ENCODE data around the gene STAC3.
"Not testable (repeated sequence)": the region's sequence is repeated elsewhere in the genome, so short reads cannot be mapped to it uniquely, and the experiment has no call there.

The STAC3 gene

DNA sequence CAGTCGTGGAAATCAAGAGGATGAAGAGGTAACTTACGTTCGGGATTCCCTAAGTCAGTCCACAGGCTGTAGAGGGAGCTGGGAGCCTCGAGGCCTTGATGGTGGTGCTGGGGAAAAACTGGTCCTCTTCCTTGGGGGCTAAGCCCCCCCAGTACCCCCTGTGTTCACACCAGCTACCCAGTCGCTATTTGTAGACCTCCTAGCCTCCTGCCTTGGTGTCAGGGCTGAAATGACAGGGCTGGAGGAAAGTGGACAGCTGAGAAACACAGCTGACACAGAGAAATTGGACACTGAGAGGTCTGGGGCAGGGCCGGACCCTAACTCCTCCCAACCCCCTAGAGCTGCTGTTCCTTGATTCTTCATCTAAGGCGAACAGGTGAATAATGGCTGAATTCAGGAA, at the start of gene STAC3:
Gene STAC3 (minus strand): TSS at position 232 of the 400 bp plus-strand sequence. CDS start 1,551 bp downstream, outside the sequence.
- DNase-seq (ENCODE audit: low spot score), result no peak

DNA sequence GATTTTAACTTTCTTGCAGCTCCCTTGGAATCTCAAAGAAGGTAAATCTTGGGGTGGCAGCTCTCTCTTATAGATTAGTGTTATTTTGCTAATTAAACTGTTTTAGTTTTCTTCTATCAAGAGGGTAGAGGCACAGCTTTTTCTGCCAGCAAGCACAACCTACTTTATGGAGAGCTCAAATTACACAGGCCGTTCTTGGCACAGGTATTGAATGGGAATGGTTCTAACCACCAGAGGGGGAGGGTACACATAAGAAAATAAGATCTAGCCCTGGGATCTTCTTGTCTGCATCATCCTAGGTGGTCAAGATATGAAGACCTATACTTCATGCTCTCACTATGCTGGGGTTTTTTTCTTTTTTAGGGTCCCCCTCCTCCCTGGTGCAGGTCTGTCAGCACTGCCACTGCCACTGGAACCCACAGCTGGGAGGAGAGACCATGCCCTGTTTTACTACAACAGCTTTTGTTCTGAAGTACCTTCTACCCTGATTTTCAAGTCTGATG, 48.6 kb upstream of the STAC3 start:
- no peak for DNase-seq (ENCODE audit: low spot score)

DNA sequence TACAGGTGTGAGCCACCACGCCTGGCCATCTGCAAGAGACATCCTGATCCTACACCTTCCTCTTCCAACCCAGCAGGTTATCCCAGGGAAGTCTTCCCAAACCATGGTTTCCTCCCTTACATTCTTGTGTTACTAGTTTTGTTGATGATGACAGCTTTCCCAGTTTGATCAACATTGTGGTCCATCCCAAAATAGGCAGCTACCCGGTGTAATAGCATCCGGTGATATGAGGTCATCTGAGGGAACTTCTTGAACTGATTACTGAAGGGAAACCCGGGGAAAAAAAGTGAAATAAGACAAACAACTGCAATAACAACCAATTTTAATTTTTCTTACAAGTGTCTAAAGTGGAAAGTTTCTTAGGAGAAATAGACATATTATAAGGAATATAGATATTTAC, 45.3 kb upstream of the STAC3 start:
- no peak for DNase-seq (ENCODE audit: low spot score)

DNA sequence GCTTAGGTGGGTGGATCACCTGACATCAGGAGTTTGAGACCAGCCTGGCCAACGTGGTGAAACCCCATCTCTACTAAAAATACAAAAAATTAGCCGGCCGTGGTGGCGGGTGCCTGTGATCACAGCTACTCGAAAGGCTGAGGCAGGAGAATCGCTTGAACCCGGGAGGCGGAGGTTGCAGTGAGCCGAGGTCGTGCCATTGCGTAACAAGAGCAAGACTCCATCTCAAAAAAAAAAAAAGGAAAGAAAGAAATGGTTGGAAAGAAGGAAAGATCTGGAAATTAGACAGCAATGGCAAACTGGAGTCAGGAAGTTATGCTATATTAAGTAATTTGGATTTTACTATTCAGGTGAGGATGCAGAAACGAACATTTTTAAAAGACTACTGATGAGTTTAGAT, 31.1 kb upstream of the STAC3 start:
- DNase-seq (ENCODE audit: low spot score), result not testable (repeated sequence)

DNA sequence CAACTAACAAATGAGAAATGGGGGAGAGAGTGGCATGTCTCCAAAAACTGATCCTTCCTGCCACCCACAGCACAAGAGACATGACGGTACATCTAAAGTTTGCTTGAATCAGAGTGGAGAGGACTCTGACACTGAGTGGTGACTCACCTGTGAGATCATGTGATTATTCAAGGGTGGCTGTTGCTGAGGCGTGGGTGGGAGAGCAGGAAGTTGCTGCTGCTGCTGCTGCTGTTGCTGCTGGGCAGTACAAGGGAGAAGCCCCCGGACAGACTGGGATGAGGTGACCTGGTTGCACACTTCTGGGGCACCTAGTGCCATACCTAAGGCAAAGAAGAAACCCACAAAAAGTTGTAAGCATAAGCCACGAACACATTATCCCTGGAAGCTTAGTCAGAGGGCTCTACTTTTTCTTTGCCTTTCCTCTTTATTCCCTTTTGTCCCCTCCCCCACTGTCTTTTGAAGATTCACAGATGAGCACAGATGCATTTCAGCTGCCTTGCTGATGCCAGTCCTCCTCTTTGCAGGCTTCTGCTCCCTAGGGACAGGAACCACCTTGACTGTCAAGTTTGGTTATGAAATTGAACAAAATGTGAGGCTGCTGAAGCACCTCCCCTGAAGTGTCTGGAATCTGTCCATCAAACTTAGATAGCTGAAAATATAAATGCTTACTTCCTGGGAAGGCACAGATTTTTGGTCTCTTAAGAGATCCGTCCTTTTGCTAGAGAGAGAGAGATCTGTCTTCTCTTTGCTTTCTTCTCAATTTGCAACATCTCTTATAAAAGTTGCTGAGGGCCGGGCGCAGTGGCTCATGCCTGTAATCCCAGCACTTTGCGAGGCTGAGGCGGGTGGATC, 29.4 kb upstream of the STAC3 start:
- DNase-seq (ENCODE audit: low spot score), result peak; percentile 78

DNA sequence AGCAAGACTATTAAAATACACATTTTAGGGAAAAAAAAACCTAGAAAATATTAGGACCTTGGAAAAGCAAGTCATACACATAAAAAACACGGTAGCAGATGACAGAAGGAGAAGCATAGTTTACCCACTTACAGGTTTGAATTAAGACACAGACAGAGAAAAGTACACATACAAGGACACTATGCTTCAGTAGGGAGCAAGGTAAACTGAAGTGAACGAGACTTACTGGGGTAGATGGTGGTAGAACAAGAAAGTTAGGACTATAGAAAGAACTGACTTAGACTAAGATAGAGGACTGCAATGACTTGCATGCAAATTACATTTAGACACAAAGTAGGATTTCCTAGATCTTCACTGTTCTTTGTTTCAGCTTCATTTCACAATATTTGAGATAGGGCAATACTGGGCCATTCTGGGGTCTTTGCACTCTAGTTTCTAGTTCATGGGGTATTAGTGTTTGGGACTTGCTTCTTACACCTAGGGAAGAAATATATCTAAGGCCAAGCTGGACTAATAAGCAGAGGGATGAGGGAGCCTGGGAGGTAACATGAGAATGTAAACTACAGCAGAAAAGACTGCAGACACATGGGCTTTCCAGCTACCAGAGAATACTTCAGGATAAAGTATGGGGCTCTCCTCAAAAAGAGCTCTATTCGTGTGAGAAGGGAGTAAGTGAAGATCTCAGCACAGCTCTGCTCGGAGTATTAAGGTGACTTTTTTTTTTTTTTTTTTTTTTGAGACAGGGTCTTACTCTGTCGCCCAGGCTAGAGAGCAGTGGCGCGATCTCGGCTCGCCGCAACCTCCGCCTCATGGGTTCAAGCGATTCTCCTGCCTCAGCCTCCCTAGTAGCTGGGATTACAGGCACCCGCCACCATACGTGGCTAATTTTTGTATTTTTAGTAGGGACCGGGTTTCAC, 27.7 kb upstream of the STAC3 start:
- DNase-seq (ENCODE audit: low spot score), result no peak

DNA sequence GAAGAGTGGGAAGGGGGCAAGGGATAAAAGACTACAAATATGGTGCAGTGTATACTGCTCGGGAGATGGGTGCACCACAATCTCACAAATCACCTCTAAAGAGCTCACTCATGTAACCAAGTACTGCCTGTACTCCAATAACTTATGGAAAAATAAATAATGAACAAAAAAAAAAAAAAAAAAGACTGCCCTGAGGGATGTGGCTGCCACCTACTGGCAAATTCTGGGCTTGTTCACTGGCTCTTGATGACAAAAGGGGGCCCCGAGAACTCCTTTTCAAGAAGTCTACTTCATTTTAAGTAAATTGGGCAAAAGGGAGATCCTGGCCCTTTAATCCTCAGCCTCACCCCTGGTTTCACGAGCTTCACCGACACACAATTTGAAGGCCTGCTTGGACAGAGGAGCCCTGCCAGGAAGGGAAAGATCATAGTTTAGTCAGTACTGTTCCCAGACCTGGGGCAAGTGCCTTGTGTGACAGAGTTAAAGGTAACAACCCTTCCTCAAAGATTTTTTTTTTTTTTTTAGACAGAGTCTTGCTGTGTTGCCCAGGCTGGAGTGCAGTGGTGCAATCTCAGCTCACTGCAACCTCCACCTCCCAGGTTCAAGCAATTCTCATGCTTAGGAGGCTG, 26.1 kb upstream of the STAC3 start:
- no peak for DNase-seq (ENCODE audit: low spot score)

DNA sequence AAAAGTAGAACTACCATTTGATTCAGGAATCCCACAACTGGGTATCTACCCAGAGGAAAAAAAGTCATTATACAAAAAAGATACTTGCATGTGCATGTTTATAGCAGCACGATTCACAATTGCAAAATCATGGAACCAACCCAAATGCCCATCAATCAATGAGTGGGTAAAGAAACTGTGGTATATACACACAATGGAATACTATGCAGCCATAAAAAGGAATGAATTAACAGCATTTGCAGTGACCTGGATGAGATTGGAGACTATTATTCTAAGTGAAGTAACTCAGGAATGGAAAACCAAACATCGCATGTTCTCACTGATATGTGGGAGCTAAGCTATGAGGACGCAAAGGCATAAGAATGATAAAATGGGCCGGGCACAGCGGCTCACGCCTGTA, 25.2 kb upstream of the STAC3 start:
- not testable (repeated sequence) for DNase-seq (ENCODE audit: low spot score)

DNA sequence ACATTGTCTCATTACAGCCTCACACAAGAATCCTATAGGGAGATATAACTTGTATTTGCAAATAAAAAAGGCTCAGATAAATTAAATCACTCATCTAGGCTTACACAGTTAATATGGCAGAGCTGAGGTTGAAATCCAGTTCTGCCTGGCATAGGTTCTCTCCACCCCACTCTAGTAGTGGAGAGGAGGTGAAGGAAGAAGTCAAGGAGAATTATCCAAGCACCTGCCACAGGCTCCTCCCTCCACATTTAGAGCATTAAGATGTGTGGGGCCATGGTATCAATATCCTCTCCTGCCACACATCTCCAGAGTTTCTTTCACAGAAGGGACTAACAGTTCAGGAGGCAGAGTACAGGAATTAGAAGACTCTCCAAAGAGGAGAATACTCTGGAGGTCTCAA, 22.5 kb upstream of the STAC3 start:
- DNase-seq (ENCODE audit: low spot score), result no peak

DNA sequence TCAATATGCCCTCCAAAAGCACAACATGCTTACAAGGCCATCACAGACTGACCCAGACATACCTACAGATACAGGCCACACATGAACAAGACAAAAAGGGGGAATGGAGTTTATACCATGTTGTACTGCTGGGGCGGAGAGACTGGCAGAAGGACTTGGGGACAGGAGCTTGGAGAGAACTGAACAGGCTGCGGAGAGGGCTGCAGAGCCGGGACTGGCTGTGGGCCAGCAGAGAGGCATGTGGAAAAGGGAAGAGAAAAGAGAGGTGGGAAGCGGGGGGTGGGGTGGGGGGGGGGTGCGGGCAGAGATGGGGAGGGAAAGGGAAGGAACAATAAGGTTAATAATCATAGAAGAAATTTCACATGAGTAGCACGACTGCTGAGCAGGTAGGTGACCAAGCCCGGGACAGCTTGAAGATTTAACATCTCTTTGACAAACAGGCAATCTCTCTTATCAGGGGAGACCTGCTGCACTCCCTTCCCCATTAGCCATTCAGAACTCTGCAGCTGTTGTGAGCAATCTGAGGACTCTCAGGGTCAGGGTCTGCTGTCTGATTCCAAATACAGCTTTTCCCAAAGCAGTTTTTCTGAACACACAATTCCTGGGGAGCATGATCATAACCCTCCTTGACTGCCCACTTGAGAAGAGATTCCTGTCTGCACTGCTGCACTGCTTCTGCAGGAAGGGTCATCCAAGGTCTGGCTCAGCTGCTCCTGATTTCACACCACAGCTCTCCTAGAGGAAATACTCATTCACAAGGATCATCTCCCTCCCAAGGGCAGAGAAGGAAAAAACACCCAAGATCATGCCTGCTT, 21.6 kb upstream of the STAC3 start:
- DNase-seq (ENCODE audit: low spot score), result no peak

DNA sequence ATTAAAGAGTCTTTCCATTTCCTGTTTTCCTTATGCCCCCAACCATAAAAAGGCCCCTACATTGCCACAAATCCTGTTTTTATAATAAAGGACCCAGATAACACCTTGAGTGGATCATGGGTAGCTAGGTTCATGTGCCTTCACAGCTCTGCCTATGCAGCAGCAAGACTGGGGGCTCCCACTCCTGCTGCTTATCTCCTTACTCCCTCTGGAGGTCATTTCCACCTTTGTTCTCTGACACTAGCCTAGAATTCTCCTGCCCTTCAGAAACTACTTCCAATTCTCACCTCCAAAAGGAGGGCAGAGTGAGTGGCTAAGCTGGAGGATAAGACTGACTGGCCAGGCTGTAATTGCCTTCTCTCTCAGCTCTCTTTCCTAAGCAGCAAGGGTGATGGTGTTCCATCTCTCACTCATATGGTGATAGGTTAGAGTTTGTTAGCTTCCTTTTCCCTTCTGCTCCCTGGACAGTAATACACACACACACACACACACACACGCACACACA, 20.0 kb upstream of the STAC3 start:
- DNase-seq (ENCODE audit: low spot score), result no peak

DNA sequence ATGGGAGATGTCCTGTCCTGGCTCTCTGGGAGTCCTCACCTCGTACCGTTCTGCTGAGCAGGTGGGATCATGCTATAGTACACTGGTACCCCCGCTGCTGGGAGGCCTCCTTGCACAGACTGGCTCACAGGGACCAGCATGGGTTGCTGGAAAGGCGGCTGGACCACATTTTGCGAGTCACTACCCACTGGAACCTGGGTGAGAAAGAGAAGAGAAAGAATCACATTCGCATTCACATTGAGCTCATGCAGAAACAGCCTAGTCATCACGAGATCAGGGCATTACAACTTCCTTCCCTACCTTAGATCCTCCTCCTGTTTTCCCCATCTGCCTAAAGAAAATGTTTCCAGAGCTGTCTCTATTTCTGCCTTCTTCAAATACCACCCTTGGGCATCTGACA, 17.3 kb upstream of the STAC3 start:
- no peak for DNase-seq (ENCODE audit: low spot score)

DNA sequence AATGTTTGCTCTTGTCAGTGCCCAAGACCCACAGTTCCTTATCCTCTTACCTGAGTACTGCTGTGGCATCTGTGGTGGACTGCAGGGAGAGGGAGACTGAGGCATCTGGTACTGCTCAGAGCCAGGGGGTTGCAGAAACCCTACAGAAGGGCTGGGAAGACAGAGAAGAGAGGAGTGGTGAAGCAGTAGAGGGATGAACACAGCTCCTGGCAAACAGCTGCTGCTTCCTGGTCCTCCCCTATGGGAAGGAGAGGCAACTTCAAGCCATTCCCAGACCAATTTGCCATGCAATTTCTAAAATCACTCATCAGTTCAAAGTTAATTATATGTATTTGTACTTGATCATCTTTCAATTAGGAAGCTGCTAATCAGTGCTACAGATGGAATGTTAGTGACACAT, 15.7 kb upstream of the STAC3 start:
- no peak for DNase-seq (ENCODE audit: low spot score)

DNA sequence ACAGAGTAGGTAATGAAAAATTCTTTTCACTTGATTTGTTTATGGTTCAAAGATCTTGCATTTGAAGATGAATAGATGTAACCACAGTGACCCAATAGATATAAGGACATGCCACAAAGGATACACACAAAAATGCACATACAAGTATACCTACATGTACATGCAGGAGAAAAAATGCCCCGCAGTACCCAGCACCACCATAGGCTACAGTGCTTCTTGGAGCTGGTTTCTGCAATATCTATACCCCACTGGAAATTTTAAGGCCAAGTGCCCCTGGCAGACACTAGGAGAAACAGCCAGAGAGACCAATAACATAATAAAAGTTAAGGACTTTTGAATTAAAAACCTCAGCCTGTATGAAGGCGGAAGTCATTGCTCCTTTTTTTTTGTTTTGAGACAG, 12.1 kb upstream of the STAC3 start:
- no peak for DNase-seq (ENCODE audit: low spot score)

DNA sequence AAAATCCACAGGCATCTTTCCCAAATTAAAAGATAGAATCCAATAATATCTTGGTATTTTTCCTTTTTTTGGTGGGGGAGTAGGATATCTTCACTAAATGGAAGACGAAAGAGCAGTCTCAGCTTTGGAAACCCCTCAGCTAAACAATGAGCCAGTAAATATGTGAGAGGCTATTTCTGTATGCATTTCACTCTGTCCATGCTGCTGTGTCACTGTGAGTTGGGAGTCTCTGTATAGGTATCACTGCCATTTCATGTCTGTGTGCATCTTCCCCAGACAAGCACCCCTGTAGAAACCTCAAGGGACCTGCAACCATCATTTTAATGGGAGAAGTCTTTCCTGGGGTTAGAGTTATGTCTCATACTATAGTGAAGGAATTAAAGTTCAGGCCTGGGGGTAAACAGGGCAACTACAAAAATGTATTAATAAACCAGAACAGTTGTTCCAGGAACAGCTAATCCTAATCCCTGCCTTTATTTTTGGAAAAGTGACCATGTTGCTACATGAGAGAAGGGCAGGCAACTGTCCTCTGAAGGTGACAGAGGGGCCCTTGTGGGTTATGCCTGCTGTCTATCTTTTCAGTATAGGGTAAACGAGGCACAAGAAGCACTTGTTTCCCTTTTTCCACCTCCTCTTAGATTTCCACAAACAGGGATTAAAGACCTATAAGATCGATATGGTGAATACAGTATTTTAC, 11.3 kb upstream of the STAC3 start:
- no peak for DNase-seq (ENCODE audit: low spot score)

DNA sequence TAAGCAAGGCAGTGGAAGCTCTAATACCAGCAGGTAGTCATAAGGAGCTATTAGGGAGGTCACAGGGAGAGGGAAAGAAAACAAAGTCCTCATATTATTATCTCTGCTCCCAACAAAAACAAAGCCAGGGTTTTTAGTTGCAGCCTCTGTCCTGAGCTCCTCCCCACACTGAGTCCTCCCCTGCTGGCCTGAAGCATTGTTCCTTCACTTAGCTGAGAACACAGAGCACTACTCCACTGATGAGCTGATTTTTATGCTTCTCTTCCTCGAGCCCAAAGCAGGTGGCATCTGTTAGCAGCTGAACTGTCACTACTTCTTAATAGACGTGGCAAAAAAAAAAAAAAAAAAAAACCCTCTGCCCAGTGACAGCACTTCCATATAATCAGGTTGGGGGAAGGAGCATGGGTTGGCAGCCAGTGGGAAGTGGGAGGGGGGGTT, 10.5 kb upstream of the STAC3 start:
- no peak for DNase-seq (ENCODE audit: low spot score)

DNA sequence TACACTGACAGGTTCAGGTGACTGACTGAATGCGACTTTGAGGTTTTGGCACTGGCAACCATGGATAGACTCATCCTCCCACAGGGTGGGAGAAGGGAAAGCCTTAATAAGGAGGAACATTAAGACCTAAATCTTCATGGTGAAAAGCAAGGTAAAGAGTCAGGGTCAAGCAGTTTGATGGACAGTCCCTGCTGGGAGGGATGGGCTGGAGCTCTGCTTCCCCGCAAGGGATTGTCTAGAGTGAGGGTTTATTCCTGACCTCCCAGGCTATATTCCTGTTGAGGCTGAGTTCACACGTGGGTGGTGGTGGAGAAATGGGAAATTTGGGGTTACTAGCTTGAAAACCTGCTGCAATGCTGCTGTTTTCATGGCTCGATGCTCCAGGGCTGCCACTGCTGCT, 9.4 kb upstream of the STAC3 start:
- no peak for DNase-seq (ENCODE audit: low spot score)

DNA sequence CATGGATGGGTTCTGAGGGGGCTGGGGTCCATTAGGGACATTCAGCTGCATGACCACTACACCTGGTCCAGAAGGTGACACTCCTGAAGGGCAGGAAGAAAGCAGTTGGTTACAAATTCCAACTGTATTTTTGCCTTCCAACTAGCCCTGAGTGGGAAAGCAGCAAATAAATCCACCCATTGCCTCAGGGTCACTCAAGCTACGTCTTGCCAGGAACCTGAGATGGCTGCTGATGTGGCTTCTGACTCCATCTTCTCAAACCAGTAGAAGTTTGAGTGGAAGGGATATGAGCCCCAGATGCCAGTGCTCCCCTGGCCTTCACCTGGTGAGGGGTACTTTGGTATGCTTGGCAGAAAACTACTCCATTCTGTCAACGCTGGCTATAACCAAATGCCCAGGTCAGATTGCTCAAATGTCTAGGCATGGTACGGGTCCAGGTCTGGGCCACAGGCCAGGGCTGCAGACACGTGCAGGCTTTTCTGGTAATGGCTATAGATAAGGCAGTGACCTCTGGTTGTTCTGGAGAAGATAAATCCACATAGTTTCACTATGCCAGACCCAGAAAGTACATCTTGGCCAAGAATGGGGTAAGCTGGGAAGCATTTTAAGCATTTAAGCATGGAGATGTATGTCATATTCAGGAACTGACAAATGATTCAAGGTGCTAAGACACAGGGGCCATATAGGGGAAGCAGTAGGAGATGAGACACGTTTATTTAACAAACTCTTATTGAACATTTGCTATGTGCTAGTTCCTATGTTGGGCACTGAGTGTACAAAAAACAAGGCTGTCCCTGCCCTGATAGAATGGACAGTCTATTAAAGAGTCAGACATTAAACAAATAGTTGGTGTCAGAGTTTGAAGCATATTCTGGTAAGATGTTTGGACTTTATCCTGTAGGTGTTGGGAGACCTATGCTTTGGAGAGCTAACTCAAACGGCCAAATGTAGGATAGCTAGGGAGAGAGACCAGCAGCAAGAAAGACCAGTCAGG, 8.3 kb upstream of the STAC3 start:
- DNase-seq (ENCODE audit: low spot score), result no peak

DNA sequence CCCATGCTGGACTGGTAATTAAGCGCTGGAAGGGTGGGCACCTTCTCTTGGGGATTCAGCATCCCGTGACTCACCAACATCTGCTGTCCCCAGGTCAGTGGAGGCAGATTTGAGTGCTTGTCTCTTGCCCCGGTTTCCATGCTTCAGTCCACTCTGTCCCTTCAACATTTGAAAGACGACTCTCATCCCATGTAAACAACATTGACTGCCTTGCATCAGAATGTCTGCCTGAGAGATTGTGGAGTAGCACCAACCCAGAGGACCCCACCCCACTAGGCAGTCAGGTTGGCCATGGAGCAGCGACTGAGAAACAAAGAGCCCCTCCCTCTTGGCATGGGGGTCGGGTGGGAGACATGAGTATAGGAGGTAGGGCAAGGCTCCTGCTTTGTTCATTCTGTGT, 4.9 kb upstream of the STAC3 start:
- DNase-seq (ENCODE audit: low spot score), result no peak

Data from LoVo (cell line).